Activated CD4-positive, alpha-beta T cell treated with anti-CD3 and anti-CD28 coated beads for 48 hours (primary cell): Measurements from ENCODE around the gene RNASEH2A.
"Not testable (repeated sequence)": the region's sequence is repeated elsewhere in the genome, so short reads cannot be mapped to it uniquely, and the experiment has no call there.

Source experiments
- DNase-seq: peaks from one replicate; pipeline ENCODE4 v3.0.0-alpha.2; 2020

Gene RNASEH2A

GRCh38 chr19:12794196-12794941 is 12.0 kb upstream of the RNASEH2A start:
- no peak for DNase-seq

GRCh38 chr19:12794971-12795381 is 11.4 kb upstream of the RNASEH2A start:
- no peak for DNase-seq

GRCh38 chr19:12796146-12797071 is 10.0 kb upstream of the RNASEH2A start:
- peak; percentile 83 for DNase-seq

GRCh38 chr19:12797141-12797587 is 9.2 kb upstream of the RNASEH2A start:
- DNase-seq = no peak

GRCh38 chr19:12797607-12798006 is 8.8 kb upstream of the RNASEH2A start:
- DNase-seq = not testable (repeated sequence)

- no peak for DNase-seq
Measured at GRCh38 chr19:12799742-12800465, 6.5 kb upstream of the RNASEH2A start.

GRCh38 chr19:12800466-12800770 is 6.0 kb upstream of the RNASEH2A start:
- DNase-seq = no peak

- no peak for DNase-seq
Measured at GRCh38 chr19:12800923-12801465, 5.4 kb upstream of the RNASEH2A start.

- peak; percentile 88 for DNase-seq
Measured at GRCh38 chr19:12801466-12802266, 4.7 kb upstream of the RNASEH2A start, which contains the start of the genes PRDX2 and THSD8. Gene PRDX2 (minus strand): TSS chr19:12801800. CDS start chr19:12801261, 539 bp downstream. Gene THSD8 (plus strand): TSS chr19:12802069. CDS start chr19:12802072, 3 bp downstream.

GRCh38 chr19:12802267-12803106 is 3.9 kb upstream of the RNASEH2A start:
- no peak for DNase-seq

- no peak for DNase-seq
Measured at GRCh38 chr19:12804051-12804450, 2.3 kb upstream of the RNASEH2A start.

GRCh38 chr19:12815088-12815487 is 8.7 kb downstream of the RNASEH2A start:
- DNase-seq = no peak

- not testable (repeated sequence) for DNase-seq
Measured at GRCh38 chr19:12817188-12817587, 10.8 kb downstream of the RNASEH2A start.

- not testable (repeated sequence) for DNase-seq
Measured at GRCh38 chr19:12817810-12818209, 11.4 kb downstream of the RNASEH2A start.

- DNase-seq = no peak
Measured at GRCh38 chr19:12821761-12822160, 15.4 kb downstream of the RNASEH2A start.

GRCh38 chr19:12825254-12826131 is 19.1 kb downstream of the RNASEH2A start:
- DNase-seq = peak; percentile 54

- peak; percentile 67 for DNase-seq
Measured at GRCh38 chr19:12828494-12828893, 22.1 kb downstream of the RNASEH2A start.

- no peak for DNase-seq
Measured at GRCh38 chr19:12833418-12833737, 27.0 kb downstream of the RNASEH2A start.

- DNase-seq = peak; percentile 51
Measured at GRCh38 chr19:12833738-12834565, 27.6 kb downstream of the RNASEH2A start.
